Head of caudate nucleus (tissue), 42 donors: Measurements from ENCODE around the gene R3HDM4.
A peak's percentile ranks its signal among the peaks of the same experiment; 100 is the strongest.

Experiments
- DNase-seq, 42 donors: peaks; one replicate each; pipeline versions ENCODE4 v3.0.0 to v3.0.0-alpha.2; 2020 to 2021; ENCODE audit warnings: mixed read lengths in 7 of 42
- intact Hi-C: fragments of 100-400 bp; cut with DNase I; formaldehyde crosslinking; loops from one replicate; pipeline ENCODE4 v1.15.0; 2022

The R3HDM4 gene

DNA sequence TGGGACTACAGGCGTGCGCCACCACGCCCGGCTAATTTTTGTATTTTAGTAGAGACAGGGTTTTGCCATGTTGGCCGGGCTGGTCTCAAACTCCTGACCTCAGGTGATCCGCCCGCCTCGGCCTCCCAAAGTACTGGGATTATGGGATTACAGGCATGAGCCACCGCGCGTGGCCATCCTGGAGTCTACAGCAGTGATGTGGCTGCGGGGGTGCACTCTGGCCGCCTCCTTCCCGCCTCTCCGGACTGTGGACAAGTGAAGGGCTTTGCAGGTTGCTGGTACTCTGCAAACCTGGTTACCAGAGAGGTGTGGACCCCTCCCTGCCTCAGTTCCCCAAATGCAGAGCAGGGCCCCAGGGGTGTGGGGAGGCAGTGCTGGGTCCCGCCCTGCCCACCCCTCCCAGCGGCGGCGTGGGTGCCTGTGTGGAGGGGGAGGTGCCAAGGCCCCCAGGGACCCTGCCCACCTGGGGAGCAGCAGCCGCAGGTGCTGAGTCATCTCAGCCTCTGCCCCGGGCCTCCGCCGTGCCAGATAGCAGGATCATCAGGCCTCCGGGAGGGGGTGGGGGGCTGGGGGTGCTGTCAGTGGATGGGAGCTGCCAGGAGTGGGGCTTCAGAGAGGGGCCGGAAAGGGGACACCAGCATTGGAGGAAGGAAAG lies 36.0 kb upstream of the R3HDM4 start:
- no peak for DNase-seq
- intact Hi-C loops, result no loop called here

DNA sequence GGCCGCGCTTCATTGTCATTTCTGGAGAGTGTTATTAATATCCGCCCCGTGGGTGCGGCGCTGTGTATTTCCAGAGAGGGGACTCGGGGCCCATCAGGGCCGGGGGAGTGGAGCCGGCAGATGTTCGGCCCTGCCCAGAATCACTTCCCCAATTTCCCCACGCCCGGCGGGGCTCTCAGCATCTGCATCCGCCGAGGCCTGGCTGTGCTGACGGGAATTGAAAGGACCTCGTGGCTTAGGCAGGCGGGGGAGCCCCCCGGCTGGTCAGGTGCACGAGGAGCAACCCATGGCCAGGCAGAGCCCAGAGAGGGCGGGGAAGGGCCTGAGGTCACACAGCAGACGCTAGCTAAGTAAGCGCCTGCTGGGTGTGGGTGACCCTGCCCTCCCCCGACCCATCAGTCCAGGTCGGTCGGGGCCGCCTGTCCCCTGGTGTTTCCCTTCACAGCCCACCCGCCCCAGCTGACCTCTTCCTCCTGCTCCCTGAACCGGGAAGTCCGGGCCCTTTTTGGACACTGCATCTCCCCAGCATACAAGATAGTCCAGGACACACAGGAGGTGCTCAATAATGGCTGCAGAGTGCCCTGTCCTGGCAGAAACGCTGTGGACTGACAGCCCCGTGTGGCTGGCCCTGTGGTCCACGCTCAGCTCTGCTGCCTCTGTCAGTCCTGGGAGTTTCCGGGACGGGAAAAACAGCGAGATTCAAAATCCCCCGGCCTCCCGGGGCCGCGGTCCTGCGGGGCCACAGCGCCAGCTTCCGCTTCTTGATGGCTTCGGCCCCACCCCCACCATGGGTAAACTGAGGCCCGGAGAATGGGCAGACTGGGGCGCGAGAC lies 34.9 kb upstream of the R3HDM4 start:
- intact Hi-C loops, result no loop called here
- peak in 37 of 42 donors; percentile 16 to 71 (median 45) for DNase-seq

GRCh38 chr19:947090-947706 lies 34.2 kb upstream of the R3HDM4 start:
- no peak for DNase-seq
- intact Hi-C loops, result no loop called here

- no peak for DNase-seq
- intact Hi-C loops, result no loop called here
These were observed 32.6 kb upstream of the R3HDM4 start for GRCh38 chr19:945401-946252.

GRCh38 chr19:944663-945241 lies 31.7 kb upstream of the R3HDM4 start:
- intact Hi-C loops, result no loop called here
- no peak for DNase-seq

- intact Hi-C loops, result no loop called here
- no peak for DNase-seq
These were observed 31.1 kb upstream of the R3HDM4 start for GRCh38 chr19:944171-944567.

DNA sequence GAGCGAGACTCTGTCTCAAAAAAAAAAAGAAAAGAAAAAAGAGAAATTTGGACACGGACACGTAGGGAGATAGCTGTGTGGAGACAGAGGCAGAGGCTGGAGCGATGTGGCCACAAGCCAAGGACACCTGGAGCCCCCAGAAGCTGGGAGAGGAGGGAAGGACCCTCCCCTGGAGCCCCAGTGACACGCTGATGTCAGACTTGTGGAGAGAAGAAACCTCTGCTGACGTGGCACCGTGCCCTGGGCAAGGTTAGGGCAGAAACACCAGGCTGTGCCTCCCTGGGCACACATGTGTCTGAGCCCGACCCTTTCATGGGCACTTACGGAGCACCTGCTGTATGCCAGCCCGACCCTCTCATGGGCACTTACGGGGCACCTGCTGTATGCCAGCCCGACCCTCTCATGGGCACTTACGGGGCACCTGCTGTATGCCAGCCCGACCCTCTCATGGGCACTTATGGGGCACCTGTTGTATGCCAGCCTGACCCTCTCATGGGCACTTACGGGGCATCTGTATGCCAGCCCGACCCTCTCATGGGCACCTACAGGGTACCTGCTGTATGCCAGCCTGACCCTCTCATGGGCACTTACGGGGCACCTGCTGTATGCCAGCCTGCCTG lies 30.6 kb upstream of the R3HDM4 start:
- DNase-seq, result no peak
- intact Hi-C loops, result no loop called here

DNA sequence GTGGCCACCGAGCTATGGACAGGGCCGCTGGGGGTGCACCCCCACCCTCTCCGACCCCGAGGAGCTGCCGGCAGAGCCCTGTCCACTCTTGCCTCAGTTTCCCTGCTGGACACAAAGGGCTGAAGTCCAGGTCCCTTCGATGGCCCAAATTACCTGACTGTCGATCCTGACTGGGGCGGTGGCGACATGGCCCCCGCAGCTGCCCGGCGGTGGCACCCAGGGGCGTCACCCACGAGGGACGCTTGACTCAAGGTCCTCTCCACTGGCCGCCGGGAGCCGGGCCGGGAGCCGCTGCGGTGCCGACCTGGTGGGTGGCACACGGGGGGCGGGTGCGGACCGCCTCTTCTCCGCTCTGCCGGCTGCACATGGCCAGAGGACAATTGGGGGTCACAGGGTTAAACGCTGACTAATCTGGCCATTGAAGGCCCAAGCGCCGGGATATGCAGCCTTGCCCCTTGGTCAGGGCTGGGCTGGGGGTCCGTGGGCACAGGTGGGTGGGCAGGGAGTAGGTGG lies 29.2 kb upstream of the R3HDM4 start:
- intact Hi-C loops, result no loop called here
- no peak for DNase-seq

DNA sequence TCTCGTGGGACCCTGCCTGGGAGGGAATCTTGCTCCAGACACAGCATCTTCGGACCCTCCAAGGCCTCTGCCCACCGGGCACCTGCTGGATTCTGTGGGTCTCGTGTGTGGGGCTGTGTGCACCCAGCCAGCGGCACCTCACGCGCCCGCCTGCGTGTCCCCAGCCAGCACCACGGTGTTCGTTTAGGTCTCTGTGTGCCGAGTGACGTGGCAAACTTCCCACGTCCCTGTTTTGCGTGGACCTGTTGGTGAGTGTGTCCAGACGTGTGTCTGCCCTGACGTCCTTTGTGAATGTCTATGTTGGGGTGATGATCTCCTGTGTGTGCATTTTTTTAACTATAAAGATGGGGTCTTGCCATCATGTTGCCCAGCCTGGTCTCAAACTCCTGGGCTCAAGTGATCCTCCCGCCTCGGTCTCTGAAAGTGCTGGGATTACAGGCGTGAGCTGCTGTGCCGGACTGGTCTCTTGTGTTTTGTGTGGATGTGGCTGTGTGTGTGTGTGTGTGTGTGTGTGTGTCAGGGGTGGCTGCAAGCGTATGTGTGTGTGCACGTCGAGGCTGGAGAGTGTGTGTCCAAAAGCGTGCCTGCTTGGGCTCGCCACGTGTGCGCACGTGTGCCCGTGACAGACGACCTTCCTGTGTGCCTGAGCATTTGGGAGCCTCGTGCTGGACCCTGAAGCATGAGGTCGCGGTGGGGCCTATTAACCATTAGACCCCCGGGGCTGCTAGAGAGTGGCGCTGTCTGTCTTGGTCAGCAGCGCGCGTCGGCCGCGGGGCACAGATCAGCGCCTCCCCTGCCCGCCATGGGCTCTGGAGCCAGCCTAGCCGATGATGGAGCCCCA lies 28.5 kb upstream of the R3HDM4 start:
- peak in 1 of 42 donors; percentile 23 for DNase-seq
- intact Hi-C loops, result no loop called here

DNA sequence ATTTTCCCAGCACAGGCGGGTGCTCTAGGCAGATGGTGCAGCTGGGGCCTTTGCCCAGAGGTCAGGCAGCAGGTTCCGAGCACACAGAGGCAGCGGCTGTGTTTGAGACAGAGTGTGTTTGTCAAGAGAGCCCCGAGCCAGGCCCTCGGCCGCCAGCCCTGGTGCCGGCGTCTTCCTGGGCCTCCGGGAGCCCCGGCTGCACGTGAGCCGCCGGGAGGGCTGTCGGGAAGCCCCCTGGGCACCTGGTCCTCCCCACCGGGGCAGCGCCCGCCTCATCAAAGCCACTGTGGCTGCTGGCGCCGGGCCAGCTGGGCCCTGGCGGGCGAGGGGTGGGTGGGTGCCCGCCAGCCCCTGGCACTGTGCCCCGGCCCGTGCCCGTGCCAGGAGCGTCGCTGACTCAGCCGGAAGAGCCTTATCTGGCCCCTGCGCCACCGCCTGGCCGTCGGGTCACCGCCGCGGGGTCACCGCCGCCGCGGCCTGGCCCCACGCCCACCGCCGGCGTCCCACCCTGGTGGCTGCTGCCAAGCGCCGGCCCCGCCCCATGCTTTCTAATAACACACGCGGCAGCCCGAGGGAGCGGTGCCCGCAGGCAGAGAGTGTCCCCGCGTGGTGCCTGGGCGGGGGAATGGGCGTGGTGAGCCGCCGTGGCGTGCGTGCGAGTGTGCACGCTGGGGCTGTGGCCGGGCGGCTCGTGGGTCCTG lies 27.7 kb upstream of the R3HDM4 start:
- peak; percentile 47 to 88 (median 70) for DNase-seq
- intact Hi-C loops, result no loop called here

GRCh38 chr19:939922-940321 lies 26.9 kb upstream of the R3HDM4 start:
- intact Hi-C loops, result no loop called here
- DNase-seq, result no peak

DNA sequence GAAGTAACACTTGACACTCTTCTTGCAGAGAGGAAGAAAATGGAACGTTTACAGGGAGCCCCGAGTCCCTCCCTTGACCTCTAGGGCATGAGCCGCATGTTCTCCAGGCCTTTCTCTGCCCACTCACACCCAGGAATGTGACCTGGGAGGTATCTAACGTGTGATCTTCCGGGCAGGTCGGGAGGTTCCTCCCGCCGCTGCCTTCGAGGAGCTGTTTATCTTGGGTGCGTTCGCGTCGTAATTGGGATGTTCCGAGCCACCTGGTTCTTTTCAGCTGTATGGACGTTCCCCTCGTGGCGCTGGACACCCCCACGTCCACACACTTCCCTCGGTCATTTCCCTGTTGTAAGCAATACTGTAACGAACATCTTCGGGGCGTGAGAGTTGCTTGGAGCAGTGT lies 26.4 kb upstream of the R3HDM4 start:
- intact Hi-C loops, result no loop called here

DNA sequence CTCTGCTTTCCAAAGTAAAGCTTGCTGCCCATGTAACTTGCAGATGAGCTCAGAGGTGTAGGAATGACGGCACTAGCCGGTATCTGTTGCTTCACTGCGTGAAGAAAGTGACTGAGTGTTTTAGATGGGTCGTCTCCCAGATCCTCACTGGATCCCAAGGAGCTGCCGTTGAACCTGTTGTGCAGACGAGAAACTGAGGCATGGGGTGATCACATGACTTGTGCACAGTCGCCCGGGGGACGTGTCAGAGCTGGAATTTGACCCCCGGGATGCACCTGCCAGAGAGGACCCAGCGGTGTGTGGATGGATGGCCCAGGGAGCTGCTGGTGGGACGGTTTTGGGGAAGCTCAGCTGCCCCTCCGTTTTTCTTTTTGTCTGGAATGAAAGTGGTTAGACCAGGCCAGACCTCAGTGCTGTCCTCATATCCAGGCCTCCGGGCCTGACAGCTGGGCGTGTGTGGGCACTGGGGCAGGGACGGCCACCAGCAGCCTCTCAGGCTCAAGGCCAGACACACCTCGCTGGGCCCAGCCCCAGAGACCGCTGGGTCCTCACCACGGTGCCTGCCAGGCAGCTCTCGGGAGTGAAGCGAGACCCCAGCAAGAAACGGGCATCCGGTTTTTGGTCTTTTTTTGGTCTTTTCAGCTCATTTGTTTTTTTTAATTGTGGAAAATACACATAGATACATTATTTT lies 25.4 kb upstream of the R3HDM4 start:
- no peak for DNase-seq
- intact Hi-C loops, result no loop called here

More for the DNA sequence above, 26.4 kb upstream of the R3HDM4 start:
- no peak for DNase-seq

DNA sequence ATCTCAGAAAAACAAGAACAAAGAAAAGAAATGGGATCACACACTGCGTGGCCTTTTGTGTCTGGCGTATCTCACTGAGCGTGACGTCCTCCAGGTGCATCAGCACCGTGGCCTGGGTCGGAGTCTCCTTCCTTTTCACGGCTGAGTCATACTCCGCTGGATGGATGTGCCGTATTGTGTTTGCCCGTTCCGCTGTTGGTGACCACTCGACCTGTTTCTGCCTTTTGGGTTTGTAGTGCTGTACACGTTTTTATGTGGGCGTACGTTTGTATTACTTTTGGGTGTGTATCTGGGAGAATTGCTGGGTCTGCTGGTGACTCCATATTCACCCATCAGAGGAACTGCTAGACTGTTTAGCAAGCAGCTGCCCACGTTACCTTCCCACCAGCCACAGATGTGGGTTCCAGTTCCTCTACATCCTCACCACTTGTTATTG lies 24.3 kb upstream of the R3HDM4 start:
- intact Hi-C loops, result no loop called here

DNA sequence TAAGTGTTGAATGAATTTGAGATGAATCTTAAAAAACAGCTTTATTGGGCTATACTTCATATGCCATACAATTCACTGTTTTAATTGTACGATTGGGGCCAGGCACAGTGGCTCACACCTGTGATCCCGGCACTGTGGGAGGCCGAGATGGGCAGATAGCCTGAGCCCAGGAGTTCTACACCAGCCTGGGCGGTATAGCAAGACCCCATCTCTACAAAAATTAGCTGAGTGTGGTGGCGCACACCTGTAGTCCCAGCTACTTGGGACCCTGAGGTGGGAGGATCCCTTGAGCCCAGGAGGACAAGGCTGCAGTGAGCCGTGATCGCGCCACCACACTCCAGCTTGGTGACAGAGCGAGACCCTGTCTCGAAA lies 23.1 kb upstream of the R3HDM4 start:
- intact Hi-C loops, result no loop called here
- DNase-seq, result no peak

More for the DNA sequence above, 24.3 kb upstream of the R3HDM4 start:
- DNase-seq, result no peak

GRCh38 chr19:934865-935479 lies 22.0 kb upstream of the R3HDM4 start:
- intact Hi-C loops, result no loop called here
- peak; percentile 28 to 85 (median 70) for DNase-seq
